ENCODE data around the gene MYBBP1A.

The MYBBP1A gene

GRCh38 chr17:4584917-4585637 lies 29.9 kb upstream of the MYBBP1A start:
- TF ChIP-seq CTCF (IDR thresholded peaks at IDR 0.05; ENCODE audit: insufficient read depth, low read length, missing control alignments) = no peak
- DNase-seq (ENCODE audit: low read depth, low spot score) = no peak
- ChIA-PET POLR2A (no interaction called here), CTCF (no interaction called here)
- no peak overlapping the region for H3K4me3 ChIP-seq (ENCODE audit: low read depth, low read length)

- CTCF ChIA-PET = interaction anchor here (1.2 to 1.5 kb wide), 2 partner anchors 14 to 18 kb away, joined by 3 to 6 read pairs; no protein-coding TSS in a partner anchor
- DNase-seq (ENCODE audit: low read depth, low spot score) = no peak
- TF ChIP-seq CTCF (IDR thresholded peaks at IDR 0.05; ENCODE audit: insufficient read depth, low read length, missing control alignments) = no peak
- POLR2A ChIA-PET = interaction anchor here (0.5 kb wide), 1 partner anchor 17 kb away, joined by 3 read pairs; no protein-coding TSS in a partner anchor
- H3K4me3 ChIP-seq (ENCODE audit: low read depth, low read length) = no peak within 1 kb of the TSS
Observed at GRCh38 chr17:4584101-4584916, 29.1 kb upstream of the MYBBP1A start, which contains the start of gene SMTNL2. Gene SMTNL2, plus strand, starts transcription at chr17:4584529. Its CDS starts 77 bp downstream, at chr17:4584606.

GRCh38 chr17:4583782-4584100 lies 28.6 kb upstream of the MYBBP1A start:
- ChIA-PET CTCF (interaction anchor here (1.2 to 1.5 kb wide), 2 partner anchors 13 to 17 kb away, joined by 3 to 6 read pairs; no protein-coding TSS in a partner anchor), POLR2A (interaction anchor here (0.5 kb wide), 1 partner anchor 17 kb away, joined by 3 read pairs; no protein-coding TSS in a partner anchor)
- no peak overlapping the region for H3K4me3 ChIP-seq (ENCODE audit: low read depth, low read length)
- peak; percentile 25 for TF ChIP-seq CTCF (IDR thresholded peaks at IDR 0.05; ENCODE audit: insufficient read depth, low read length, missing control alignments)
- DNase-seq (ENCODE audit: low read depth, low spot score) = no peak

DNA sequence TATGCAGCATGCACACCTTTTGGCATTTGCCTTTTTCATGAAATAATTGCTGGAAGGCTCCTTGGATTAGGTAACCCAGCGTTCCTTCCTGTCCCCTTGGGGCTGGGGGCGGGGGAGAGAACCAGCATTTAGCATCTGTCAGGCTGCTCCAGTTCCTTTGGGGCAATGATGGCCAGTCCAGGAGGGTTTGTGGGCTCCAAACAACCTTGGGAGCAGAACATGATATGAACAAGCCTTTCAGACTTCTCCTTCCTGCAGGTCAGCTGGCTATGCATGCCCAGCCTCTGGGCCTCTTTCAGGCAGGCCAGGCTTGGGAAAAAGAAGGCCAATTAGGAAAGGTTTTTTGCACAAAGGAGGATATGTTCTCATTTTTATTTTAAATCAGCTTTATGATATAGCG lies 28.0 kb upstream of the MYBBP1A start:
- TF ChIP-seq CTCF (IDR thresholded peaks at IDR 0.05; ENCODE audit: insufficient read depth, low read length, missing control alignments) = no peak
- H3K4me3 ChIP-seq (ENCODE audit: low read depth, low read length) = no peak overlapping the region
- DNase-seq (ENCODE audit: low read depth, low spot score) = no peak
- ChIA-PET POLR2A (no interaction called here), CTCF (interaction anchor here (1.2 to 1.5 kb wide), 2 partner anchors 13 to 17 kb away, joined by 3 to 6 read pairs; no protein-coding TSS in a partner anchor)

GRCh38 chr17:4582691-4583090 lies 27.5 kb upstream of the MYBBP1A start:
- ChIA-PET CTCF (interaction anchor here (8.3 kb wide), 1 partner anchor 15 kb away, joined by 79 read pairs; no protein-coding TSS in a partner anchor), POLR2A (no interaction called here)
- no peak overlapping the region for H3K4me3 ChIP-seq (ENCODE audit: low read depth, low read length)
- no peak for TF ChIP-seq CTCF (IDR thresholded peaks at IDR 0.05; ENCODE audit: insufficient read depth, low read length, missing control alignments)
- DNase-seq (ENCODE audit: low read depth, low spot score) = no peak

DNA sequence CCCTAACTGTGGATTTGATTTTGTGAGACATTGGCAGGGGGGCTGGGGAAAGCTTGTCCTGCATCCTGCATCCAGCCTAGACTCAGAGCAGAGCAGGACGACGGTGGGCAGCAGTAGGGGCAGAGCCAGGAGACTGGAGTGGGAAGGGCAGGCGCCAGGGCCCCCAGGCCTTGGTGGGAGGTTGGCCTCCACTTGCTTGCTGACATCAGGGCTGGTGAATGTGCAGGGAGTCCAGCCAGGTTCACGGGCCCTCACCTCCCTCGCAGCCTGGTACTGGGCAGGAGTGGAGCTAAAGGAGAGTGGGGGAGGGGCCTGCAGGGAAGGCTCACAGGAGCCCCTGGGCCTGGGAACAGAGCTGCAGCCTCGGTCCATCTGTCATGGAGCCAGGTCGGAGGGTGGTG lies 26.9 kb upstream of the MYBBP1A start:
- no peak for TF ChIP-seq CTCF (IDR thresholded peaks at IDR 0.05; ENCODE audit: insufficient read depth, low read length, missing control alignments)
- POLR2A ChIA-PET = no interaction called here
- CTCF ChIA-PET = interaction anchor here (8.3 kb wide), 1 partner anchor 14 kb away, joined by 79 read pairs; no protein-coding TSS in a partner anchor
- no peak overlapping the region for H3K4me3 ChIP-seq (ENCODE audit: low read depth, low read length)
- no peak for DNase-seq (ENCODE audit: low read depth, low spot score)

Data from AG04449 (cell line).